Suppressor macrophage treated with lipopolysaccharide for 4 hours (primary cell): ENCODE results near the gene ANKS3.

Experiments
- DNase-seq: peaks from one replicate; pipeline ENCODE4 v3.0.0-alpha.2; 2020

Gene ANKS3

DNA sequence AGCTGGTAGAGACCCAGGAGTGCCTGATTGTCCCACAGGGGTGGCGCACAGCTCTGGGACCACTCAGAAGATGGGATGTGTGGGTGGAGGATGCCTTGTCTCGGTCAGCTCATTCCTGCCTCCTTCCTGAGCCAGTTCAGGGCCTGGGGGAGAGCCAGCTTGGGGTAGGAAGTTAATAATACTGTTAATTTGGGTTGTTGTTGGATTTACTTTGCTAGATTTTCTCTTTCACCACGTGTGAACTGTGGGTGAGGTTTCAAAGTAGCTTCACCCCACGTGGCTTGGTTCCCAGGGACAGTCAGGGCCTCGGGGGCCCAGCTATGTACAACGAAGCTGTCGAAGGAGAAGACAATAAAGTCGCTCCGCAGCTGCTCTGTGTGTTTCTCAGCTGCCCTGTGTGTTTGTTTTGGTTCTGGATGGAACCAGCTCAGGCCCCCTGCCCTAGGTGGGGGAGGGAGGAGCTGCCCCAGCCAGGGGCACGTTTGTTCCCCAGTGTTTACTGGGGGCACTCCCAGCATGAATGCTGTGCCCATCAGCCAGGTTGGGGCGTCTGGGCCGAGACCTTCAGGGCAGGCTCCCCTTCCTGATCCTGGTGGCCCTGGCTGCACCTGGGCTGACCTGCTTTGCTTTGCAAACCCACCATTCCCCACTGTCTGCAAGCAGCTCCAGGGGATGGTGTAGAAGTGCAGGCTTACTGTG, 38.4 kb downstream of the ANKS3 start:
- no peak for DNase-seq

DNA sequence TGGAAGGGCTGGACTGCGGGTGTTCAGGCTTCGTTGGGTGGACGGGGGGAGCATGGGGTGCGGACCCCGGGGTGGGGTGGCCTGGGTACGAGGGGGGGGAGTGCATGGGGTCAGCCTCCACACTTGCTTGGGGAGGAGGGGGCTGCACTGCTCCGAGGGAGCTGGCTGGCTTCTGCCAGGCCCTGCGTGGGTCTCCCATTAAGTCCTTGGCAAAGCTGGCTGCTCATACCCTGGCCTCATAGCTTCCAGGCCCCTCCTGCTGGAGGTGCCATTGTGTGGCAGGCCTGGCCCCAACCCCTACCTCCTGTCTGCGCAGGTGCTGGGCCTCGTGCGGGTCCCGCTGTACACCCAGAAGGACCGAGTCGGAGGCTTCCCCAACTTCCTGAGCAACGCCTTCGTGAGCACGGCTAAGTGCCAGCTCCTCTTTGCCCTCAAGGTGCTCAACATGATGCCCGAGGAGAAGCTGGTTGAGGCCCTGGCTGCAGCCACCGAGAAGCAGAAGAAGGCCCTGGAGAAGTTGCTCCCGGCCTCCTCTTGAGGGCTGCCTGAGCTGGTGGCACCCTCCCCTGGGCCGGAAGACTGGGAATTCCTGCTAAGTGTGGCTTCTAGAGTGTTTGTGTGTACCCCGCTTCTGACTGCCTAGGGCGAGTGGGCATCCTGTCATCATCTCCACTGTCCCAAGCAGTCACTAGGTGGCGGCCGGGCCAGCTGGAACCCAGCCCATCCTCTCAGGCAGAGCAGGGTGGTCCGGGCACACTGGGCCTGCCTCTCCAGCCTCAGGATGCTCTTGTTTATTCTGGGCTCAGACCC, 39.2 kb downstream of the ANKS3 start:
- DNase-seq, result no peak

DNA sequence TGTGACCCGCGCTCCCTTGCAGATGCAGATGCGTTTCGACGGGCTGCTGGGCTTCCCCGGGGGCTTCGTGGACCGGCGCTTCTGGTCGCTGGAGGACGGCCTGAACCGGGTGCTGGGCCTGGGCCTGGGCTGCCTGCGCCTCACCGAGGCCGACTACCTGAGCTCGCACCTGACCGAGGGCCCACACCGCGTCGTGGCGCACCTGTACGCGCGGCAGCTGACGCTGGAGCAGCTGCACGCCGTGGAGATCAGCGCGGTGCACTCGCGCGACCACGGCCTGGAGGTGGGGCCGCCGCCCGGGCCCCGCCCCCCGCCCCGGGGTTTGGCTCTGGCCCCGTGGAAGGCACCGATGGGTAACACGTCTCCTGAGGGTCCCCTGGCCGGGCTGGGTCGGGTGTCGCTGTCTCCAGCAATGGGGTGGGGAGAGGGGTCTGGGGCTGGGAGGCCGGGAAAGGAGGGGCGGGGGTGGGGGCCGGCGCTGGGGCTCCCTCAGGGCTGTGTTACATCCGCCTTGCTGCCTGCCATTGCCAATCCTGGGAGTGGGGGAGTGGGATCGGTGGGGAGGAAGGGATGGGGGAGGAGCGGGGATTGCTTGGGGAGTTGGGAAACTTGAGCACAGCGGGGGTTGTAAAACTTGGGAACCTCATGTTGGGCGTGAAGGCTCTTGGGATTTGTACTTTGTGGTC, 40.0 kb downstream of the ANKS3 start:
- DNase-seq, result no peak

DNA sequence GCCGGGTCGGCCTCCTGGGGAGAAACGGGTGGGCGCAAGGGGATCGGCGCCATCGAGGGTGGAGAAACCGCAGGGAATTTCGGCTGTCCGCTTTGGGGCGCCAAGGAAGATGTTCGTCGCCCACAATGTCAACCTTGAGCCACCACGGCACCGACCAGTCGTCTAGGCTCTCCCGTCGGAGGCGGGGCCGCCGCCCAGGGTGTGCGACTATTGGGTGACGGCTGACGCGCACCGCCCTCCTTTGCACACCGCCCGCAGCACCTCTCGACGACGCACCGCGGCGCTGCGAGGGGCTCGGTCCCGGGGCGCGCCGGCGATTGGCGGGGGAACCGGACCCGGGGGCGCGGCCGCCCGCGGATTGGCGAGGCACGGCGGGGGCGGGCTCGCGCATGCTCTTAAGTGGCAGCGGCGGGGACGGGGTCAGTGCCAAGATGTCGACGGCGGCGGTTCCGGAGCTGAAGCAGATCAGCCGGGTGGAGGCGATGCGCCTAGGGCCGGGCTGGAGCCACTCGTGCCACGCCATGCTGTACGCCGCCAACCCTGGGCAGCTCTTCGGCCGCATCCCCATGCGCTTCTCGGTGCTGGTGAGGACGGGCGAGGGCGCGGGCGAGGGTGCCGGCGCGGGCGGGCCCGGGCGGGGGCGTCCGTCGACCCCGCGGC, 40.6 kb downstream of the ANKS3 start, which contains the start of gene NUDT16L1:
Gene NUDT16L1 (plus strand): TSS at position 267 of the 660 bp plus-strand sequence. CDS start 165 bp downstream, at position 432.
- peak; percentile 99 for DNase-seq

DNA sequence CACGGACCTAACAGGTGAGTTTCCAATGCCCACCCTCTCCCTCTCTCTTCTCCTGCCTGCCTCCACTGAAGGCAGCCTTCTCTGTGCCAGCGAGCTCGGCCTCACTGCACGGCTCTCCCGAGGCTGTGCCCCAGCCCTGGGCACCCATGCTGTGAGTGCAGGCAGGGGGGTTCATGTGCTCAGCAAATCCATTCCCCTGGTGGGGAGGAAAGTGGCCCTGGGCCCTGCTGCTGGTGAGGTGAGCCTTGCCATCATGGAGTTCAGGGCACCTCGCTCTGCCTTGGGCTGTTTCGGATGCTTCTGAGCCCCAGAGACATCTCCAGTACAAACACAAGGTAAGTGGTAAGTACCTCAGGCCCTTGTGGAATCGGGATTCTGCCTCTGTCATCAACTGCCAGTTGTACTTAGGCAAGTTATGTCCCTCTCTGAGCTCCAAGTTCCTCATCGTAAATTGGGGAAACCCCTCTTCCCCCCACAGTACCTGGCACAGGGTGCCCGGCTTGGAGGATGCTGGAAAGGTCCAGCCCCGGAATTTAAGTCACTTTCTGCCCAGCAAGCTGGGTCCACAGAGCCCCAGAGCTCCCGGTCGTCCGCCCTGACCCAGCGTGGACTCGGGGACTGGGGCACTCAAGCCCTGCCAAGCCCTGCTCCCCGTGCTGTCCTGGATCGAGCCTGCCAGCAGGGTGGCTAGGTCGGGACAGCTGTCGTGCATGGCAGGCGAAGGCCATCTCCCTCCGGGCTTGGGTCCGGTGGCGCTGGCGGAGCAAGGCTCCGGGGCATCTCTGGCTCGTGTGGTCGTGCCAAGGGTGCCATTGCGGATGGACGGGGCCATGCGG, 41.4 kb downstream of the ANKS3 start:
- DNase-seq, result peak; percentile 33

DNA sequence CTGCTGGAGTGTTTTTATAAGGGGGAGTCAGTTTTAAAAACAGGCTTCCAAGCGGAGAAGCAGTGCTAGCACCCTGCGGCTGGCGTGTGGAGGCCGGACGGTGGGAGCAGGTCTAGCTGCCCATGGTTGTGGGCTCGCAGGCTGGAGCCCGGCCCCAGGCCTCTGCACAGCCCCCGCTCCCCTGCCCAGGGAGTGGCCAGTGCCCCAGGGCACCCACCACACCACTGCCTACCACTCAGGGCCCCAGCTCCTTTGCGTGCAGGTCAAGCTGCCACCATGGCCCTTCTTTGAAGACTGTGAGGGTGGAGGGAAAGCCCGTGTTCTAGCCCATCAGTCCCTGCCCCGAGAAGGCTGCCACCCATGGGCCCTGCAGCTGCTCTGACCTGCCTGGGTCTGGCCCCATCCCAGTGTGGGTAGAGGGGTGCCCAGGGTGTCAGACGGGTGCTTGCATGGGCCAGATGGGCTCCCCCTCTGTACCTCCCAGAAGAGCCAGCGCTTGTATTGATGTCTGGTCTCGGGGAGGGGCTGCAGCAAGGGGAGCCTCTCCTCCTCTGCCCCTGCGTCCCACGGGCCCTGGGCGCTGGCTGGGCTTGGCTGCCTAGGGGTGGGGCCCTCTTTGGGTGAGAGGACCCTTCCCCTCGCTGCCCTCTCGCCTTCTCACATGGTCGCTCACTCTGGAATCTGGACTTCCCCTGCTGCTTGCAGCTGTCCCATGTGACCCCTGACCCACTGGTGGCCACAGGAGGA, 42.2 kb downstream of the ANKS3 start:
- no peak for DNase-seq

DNA sequence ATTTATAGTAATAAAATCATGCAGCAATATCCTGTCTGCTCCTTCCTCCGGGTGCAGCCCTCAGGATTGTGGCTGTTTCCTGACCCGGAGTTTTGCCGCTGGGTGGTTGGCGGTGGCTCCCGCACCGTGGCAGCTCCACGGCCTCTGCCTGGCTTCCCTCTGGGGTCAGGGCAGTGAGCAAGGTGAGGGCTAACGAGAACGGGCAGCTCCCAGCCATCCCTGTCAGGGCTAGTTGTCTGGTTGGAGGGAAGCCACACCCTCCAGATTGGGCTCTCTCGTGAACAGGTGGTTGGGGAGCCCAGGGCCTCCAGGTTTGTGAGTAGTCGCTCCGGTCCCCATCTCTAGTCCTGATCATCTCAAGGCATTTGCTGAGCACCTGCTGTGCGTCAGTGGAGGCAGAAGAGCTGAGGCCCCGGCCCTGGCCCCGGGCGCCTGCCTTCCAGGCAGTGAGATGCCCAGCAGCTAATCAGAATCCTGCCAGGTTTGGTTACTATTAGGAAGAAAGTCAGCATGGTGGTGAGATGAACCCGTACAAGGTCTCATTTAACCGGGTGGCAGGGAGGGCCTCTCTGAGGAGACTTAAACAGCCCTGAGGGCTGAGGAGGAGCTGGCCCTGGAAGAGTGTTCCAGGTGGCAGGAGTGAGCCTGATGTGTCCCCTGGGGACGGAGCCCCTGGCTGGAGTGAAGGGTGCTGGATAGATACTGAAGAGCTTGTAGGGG, 43.0 kb downstream of the ANKS3 start:
- DNase-seq, result no peak

DNA sequence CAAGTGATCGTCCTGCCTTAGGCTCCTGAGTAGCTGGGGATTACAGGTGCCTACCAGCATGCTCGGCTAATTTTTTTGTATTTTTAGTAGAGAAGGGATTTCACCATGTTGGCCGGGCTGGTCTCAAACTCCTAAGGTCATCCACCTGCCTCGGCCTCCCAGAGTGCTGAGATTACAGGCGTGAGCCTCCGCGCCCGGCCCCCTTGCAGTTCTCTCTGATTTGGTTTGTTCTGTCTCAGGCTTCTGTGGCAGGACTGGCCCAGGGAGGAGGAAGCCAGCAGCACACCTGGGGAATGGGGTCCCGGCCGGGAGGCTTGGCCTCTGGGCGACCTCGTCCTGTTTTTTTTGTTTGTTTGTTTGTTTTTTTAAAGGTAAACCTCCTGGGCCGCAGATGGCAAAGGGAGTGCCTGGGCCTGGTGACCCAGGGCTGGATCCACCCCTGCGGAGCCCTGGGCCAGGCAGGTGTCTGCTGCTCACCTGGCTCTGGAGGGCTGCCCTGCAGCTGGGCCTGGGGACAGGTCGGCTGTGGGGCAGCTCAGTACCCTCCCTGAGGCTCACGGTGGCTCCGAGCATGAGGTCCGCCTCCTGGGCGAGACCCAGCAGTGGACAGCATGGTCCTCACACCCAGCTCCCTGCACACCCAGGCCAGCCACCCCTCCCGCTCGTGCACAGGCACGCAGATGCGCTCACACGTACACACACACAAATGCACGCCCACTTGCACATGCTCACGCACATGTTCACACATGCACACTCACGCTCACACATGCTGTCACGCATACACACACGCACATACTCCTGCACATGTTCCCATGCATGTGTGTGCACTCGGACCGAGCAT, 44.0 kb downstream of the ANKS3 start:
- DNase-seq, result no peak

DNA sequence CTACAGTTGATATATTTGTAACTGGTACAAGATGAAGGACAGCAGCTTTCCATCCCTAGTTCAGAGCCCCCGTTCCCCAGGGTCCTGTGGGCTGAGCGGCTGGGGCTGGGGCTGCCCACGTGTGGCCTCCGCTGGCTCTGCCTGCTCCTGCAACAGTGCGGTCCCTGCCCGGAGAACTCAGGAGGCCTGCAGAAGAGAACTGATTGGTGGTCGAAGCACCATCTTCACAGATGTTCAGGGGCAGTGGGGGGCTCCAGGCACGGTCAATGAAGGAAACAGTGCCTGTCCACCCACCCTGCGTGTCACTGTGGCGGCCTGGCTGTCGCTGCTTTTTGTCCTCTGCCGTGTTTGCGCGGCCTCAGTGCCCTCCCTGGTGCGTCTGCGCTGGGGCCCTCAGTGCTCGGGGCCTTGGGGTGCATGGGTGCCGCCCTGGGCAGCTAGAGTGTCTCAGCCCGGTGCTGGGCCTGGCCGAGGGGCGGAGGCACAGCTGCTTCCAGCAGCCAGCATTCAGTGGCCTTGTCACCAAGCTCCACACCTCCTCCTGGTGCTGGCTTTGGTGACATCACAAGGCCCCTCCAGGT, 44.9 kb downstream of the ANKS3 start:
- DNase-seq, result no peak

DNA sequence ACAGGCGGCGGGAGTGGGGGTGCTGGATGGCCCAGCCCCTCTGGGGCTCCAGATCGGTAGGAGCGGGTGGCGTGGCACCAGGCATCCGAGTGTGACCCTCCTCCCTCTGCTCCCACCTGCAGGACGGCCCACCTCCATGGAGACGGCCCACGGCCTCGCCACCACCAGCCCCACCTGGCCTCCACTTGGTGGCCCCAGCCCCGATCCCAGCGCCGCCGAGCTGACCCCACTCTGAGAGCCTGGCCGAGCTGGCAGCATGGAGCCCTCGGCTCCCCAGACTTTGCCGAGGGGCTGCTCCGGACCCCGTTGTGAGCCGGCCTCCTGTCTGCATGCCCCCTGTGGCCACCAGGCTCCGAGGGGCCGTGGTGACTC, 45.4 kb downstream of the ANKS3 start:
- no peak for DNase-seq

DNA sequence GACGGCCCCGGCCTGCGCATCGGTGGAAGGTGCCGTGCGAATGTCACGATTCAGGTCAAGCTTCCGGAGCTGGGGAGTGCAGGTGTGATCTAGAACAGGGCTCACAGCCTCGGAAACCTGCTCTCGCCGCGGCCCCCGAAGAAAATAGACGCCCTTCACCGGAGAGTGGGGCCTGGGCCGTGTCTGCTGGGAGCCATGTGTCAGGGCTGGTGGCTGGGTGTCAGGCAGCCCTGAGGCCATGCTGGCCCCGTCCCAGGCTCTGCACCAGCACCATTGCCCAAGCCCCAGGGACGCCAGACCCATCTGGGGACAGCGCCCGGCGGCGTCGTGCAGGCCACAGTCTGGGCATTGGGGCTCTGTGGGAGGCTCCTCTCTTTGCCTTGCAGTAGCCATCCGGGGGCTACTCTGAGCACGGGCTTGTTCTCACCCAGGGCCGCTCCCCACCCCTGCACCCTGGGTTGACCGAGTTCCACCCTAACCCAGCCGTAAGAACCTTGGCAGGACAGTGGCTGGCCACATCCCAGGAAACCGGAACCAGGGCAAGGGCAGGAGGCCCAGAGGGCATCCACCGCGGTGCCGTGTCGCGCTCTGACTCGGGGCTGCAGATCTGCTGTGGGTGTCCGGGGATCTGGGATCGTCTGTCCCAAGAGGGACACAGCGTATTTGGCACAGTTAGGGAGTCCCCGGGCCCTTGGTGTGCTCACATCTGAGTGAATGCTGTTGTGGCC, 46.0 kb downstream of the ANKS3 start:
- no peak for DNase-seq

DNA sequence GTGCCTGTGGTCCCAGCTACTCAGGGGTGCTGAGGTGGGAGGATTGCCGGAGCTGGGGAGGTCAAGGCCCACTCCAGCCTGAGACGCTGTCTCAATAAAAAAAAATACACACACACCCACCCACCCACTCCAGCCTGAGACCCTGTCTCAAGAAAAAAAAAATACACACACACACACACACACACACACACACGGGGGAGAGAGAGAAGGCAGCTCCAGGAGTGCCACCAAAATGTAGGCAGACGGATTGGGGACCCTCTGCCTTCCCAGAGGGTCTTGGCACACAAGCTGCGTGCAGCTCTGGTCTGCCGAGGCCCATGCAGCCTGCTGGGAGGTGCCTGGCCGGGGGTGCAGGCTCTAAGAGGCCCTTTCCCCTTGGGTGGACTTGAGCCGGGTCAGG, 46.7 kb downstream of the ANKS3 start:
- no peak for DNase-seq

DNA sequence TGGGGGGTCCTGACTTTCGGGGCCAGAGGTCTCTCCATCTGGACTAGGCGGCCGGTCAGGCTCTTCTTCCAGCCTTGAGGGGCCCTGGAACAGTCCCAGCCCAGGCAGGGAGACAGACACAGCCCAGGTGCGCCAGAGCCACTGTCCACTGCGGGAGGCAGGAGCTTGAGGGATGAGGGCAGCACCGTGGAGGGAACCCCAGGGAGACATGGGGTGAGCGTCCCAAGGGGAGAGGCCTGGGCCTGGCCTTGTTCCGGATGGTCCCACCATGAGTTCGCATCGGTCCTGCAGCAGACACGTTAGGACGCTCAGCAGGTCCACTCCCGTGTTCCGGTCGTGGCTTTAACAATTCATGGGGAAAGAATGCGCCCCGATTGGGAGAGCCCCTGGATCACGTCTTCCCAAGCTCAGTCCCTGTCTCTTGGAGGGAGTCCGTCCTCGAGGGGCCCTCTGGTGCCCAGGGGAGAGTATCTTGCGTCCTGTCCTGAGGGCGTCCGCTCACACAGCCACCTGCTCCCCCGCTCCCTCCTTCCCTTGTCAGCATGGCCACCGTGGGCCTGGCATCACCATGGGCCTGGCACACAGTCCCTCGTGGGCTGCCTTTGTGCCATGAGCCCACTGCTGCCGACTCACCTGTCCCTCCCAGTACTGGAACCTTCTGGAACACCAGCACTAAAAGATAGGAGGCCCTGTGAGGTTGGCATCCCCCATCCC, 47.4 kb downstream of the ANKS3 start:
- no peak for DNase-seq

DNA sequence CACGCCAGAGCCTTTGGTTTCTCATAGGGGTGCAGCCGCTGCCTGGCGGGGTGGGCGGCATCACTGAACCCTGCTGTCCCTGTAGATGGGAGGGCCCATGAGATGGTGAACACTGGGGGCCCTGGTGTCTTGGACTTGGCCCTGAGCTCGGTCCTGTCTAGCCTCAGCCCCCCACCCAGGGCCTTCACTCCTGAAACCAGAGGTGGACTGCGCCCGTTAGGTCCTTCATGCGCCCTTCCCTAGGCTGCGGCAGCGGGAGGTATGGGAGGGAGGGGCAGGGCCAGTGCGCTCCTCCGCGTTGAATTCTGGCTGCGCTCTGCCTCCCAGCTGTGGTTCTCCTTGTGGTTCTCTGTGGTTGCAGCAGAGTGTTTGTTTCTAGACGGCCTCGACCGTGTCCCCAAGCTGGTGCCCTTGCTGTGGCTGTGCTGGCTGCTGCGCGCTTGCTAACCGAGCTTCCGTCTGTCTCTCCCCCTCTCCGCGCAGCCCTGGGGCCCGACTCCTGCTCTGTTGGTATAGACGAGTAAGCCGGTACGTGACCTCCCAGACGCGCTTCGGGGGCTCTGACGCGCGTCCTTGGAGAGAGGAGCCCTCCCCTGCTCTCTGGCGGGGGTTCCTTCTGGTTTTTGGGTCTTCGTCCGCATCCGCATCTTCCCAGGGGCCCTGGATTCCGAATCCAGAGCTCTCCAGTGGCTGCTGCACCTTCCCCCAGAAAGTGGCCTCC, 48.1 kb downstream of the ANKS3 start:
- DNase-seq, result no peak

DNA sequence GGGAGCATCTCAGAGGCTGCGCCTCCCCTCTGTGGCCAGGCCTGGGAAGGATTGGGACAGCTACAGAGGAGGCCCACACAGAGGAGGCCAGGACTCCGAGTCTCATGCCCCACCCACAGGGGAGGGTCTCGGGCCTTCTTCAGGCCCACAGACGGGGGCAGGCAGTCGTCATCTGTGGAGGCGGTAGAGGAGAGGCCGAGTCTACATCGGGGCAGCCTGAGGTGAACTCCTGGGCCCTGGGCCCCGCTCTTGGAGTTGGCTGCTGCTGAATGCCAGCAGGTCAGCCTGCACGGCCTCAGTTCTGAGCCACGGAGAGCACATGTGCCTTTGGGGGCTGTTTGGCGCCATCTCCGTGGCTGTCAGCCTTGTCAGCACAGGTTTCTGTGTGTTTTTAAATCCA, 48.8 kb downstream of the ANKS3 start:
- DNase-seq, result no peak

DNA sequence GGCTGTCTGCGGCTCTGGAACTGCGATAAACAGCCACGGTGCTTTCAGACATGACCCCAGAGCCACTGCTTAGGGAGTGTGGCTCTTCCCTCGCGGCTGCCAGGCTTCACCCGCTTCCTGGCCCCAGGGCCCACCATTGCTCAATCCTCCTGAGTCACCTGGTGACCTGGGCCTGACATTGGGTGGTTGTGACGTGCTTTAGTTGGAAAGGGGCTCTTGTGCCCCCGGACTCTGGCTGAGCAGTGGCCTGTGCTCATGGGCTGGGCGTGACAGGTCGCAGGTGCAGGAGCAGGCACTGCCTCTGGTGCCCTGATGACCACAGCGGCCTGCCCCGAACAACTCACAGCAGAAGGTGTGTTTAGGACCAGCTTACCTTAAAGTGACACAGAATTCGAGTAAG, 49.3 kb downstream of the ANKS3 start:
- no peak for DNase-seq

DNA sequence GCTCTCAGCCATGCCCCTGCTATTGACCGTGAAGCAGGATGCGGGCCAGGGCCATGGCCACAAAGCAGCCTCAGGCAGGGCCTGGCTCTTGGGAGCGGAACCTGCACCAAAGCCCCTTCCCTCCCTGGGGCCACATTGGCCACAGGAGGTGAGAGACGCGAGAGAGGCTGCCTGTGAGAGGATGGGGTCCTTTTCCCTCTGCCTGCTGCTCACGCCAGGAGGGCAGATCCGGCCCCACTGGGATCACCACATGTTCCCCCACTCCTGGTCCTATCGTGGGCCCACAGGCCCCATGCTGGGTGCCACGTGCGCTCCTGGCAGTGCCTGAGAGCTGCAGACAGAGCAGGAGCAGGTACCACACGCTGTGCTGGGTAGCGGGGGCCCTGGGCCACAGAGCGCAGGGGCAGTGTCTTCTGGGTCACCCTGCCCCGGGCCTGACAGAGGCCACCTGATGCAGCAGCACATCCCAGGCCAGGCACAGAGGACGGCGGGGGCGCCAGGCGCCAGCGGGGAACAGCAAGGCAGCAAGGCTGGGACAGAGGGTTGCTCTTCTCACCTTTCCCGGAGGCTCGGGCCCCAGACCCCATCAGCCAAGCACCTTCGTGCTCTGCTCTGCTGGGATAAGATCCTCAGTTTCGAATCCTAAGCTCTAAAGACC, 49.9 kb downstream of the ANKS3 start:
- DNase-seq, result no peak
